ENCODE data around the gene COG7. TPM values are rescaled to one million over a fixed set of nuclear protein-coding genes. Genes with fewer than 3 reads are reported as not detected.

The COG7 gene
- total RNA-seq, 3 donors from 2014 or later, result 12.8 to 31.6 (median 29.2) TPM

GRCh38 chr16:23378921-23379320, 74.1 kb downstream of the COG7 start:
- DNase-seq (ENCODE audit: low spot score in 2 of 2), result no peak
- Histone ChIP-seq H3K4me1 (no peaks in the 10 kb centered on the region), H3K9me3 (no peaks in the 10 kb centered on the region), H3K27me3 (no peaks in the 10 kb centered on the region), H3K4me3 (no peak overlapping the region), H3K36me3 (no peaks in the 10 kb centered on the region), H3K27ac (no peak overlapping the region)
- intact Hi-C loops (cut with DNase I; ENCODE audit: low total_unique reads), result no loop called here
- TF ChIP-seq CTCF (IDR thresholded peaks at IDR 0.05), result no peak
- TF ChIP-seq POLR2A (IDR thresholded peaks at IDR 0.05), result no peak
- TF ChIP-seq POLR2AphosphoS5 (IDR thresholded peaks at IDR 0.05), result no peak

- TF ChIP-seq POLR2AphosphoS5 (IDR thresholded peaks at IDR 0.05) (no peak), CTCF (IDR thresholded peaks at IDR 0.05) (no peak), POLR2A (IDR thresholded peaks at IDR 0.05) (no peak)
- Histone ChIP-seq H3K4me3 (no peak overlapping the region), H3K27me3 (no peaks in the 10 kb centered on the region), H3K36me3 (no peaks in the 10 kb centered on the region), H3K4me1 (no peaks in the 10 kb centered on the region), H3K27ac (no peak overlapping the region), H3K9me3 (no peaks in the 10 kb centered on the region)
- DNase-seq (ENCODE audit: low spot score in 2 of 2), result no peak
- intact Hi-C loops (cut with DNase I; ENCODE audit: low total_unique reads), result no loop called here
Measured at GRCh38 chr16:23378256-23378655, 74.7 kb downstream of the COG7 start.

- no peaks in the 10 kb centered on the region for H3K27me3 ChIP-seq
- TF ChIP-seq POLR2A (IDR thresholded peaks at IDR 0.05), result no peak
- H3K4me1 ChIP-seq, result no peaks in the 10 kb centered on the region
- no peaks in the 10 kb centered on the region for H3K9me3 ChIP-seq
- DNase-seq (ENCODE audit: low spot score in 2 of 2), result no peak
- no peak overlapping the region for H3K4me3 ChIP-seq
- intact Hi-C loops (cut with DNase I; ENCODE audit: low total_unique reads), result no loop called here
- H3K27ac ChIP-seq, result no peak overlapping the region
- H3K36me3 ChIP-seq, result no peaks in the 10 kb centered on the region
Measured at GRCh38 chr16:23377071-23377931, 75.7 kb downstream of the COG7 start.

- H3K4me3 ChIP-seq, result no peak overlapping the region
- no peak for DNase-seq (ENCODE audit: low spot score in 2 of 2)
- intact Hi-C loops (cut with DNase I; ENCODE audit: low total_unique reads), result no loop called here
Measured at GRCh38 chr16:23375643-23376042, 77.3 kb downstream of the COG7 start.

GRCh38 chr16:23374721-23375510, 78.1 kb downstream of the COG7 start:
- H3K27ac ChIP-seq, result no peak overlapping the region
- intact Hi-C loops (cut with DNase I; ENCODE audit: low total_unique reads), result loop anchor here (5.0 kb wide), 1 partner anchor 308 kb away; no protein-coding TSS in a partner anchor
- no peaks in the 10 kb centered on the region for H3K36me3 ChIP-seq
- DNase-seq (ENCODE audit: low spot score in 2 of 2), result peak in 1 of 2 donors; percentile 58
- no peaks in the 10 kb centered on the region for H3K4me1 ChIP-seq
- no peak for TF ChIP-seq POLR2A (IDR thresholded peaks at IDR 0.05)
- no peak for TF ChIP-seq CTCF (IDR thresholded peaks at IDR 0.05)
- no peak for TF ChIP-seq POLR2AphosphoS5 (IDR thresholded peaks at IDR 0.05)
- no peak overlapping the region for H3K4me3 ChIP-seq
- H3K27me3 ChIP-seq, result no peaks in the 10 kb centered on the region
- no peaks in the 10 kb centered on the region for H3K9me3 ChIP-seq

More at GRCh38 chr16:23375643-23376042, 77.3 kb downstream of the COG7 start:
- Histone ChIP-seq H3K27ac (no peak overlapping the region), H3K9me3 (no peaks in the 10 kb centered on the region), H3K27me3 (no peaks in the 10 kb centered on the region), H3K36me3 (no peaks in the 10 kb centered on the region), H3K4me1 (no peaks in the 10 kb centered on the region)
- TF ChIP-seq CTCF (IDR thresholded peaks at IDR 0.05) (no peak), POLR2AphosphoS5 (IDR thresholded peaks at IDR 0.05) (no peak), POLR2A (IDR thresholded peaks at IDR 0.05) (no peak)

All from breast epithelium (tissue), 4 donors.